ENCODE measurements around the gene EPHA4.

The EPHA4 gene

GRCh38 chr2:221503965-221504364 is 68.1 kb downstream of the EPHA4 start:
- DNase-seq (ENCODE audit: low spot score): no peak

- DNase-seq (ENCODE audit: low spot score): no peak
Measured at GRCh38 chr2:221502270-221503010, 69.7 kb downstream of the EPHA4 start.

- DNase-seq (ENCODE audit: low spot score): no peak
Measured at GRCh38 chr2:221501883-221502269, 70.2 kb downstream of the EPHA4 start.

GRCh38 chr2:221501210-221501882 is 70.8 kb downstream of the EPHA4 start:
- DNase-seq (ENCODE audit: low spot score): no peak

- DNase-seq (ENCODE audit: low spot score): no peak
Measured at GRCh38 chr2:221500501-221501209, 71.4 kb downstream of the EPHA4 start.

- DNase-seq (ENCODE audit: low spot score): no peak
Measured at GRCh38 chr2:221495731-221496130, 76.4 kb downstream of the EPHA4 start.

GRCh38 chr2:221494556-221494955 is 77.5 kb downstream of the EPHA4 start:
- no peak for DNase-seq (ENCODE audit: low spot score)

- no peak for DNase-seq (ENCODE audit: low spot score)
Measured at GRCh38 chr2:221493391-221493790, 78.7 kb downstream of the EPHA4 start.

GRCh38 chr2:221492636-221493035 is 79.5 kb downstream of the EPHA4 start:
- DNase-seq (ENCODE audit: low spot score): no peak

GRCh38 chr2:221490506-221491060 is 81.5 kb downstream of the EPHA4 start:
- DNase-seq (ENCODE audit: low spot score): no peak

- no peak for DNase-seq (ENCODE audit: low spot score)
Measured at GRCh38 chr2:221488136-221488807, 83.8 kb downstream of the EPHA4 start.

GRCh38 chr2:221486106-221486505 is 86.0 kb downstream of the EPHA4 start:
- no peak for DNase-seq (ENCODE audit: low spot score)

GRCh38 chr2:221485503-221485870 is 86.6 kb downstream of the EPHA4 start:
- no peak for DNase-seq (ENCODE audit: low spot score)

GRCh38 chr2:221484761-221485502 is 87.2 kb downstream of the EPHA4 start:
- DNase-seq (ENCODE audit: low spot score): no peak

- DNase-seq (ENCODE audit: low spot score): no peak
Measured at GRCh38 chr2:221482666-221483455, 89.2 kb downstream of the EPHA4 start.

- DNase-seq (ENCODE audit: low spot score): no peak
Measured at GRCh38 chr2:221480821-221481220, 91.3 kb downstream of the EPHA4 start.

GRCh38 chr2:221480163-221480562 is 91.9 kb downstream of the EPHA4 start:
- DNase-seq (ENCODE audit: low spot score): no peak

- no peak for DNase-seq (ENCODE audit: low spot score)
Measured at GRCh38 chr2:221478485-221478863, 93.6 kb downstream of the EPHA4 start.

- no peak for DNase-seq (ENCODE audit: low spot score)
Measured at GRCh38 chr2:221477714-221478484, 94.2 kb downstream of the EPHA4 start.

GRCh38 chr2:221476195-221476594 is 95.9 kb downstream of the EPHA4 start:
- no peak for DNase-seq (ENCODE audit: low spot score)
